Nephron progenitor cell (in vitro differentiated cells): ENCODE measurements around the gene FDPS.
"Not testable (repeated sequence)": the region's sequence is repeated elsewhere in the genome, so short reads cannot be mapped to it uniquely, and the experiment has no call there.

Source experiments
- DNase-seq: peaks from one replicate; pipeline ENCODE4 v3.0.0; 2021
- H3K27ac Mint-ChIP-seq: 2 replicates; pipeline ENCODE4 v1.8.0; 2021; ENCODE audit warnings: mild to moderate bottlenecking, moderate library complexity, mixed read lengths
- H3K27me3 Mint-ChIP-seq: 2 replicates; pipeline ENCODE4 v1.8.0; 2021; ENCODE audit warnings: mild to moderate bottlenecking, low read depth, mixed read lengths; ENCODE audit not compliant: poor library complexity
- H3K36me3 Mint-ChIP-seq: 2 replicates; pipeline ENCODE4 v1.8.0; 2021; ENCODE audit warnings: low read depth, mixed read lengths
- H3K4me1 Mint-ChIP-seq: 2 replicates; pipeline ENCODE4 v1.8.0; 2021; ENCODE audit warnings: mixed read lengths
- H3K4me3 Mint-ChIP-seq: 2 replicates; pipeline ENCODE4 v1.8.0; 2021; ENCODE audit warnings: mild to moderate bottlenecking, moderate library complexity, mixed read lengths
- H3K9me3 Mint-ChIP-seq: 2 replicates; pipeline ENCODE4 v1.8.0; 2021; ENCODE audit warnings: mild to moderate bottlenecking, moderate library complexity, mixed read lengths
- CTCF ChIP-seq: fragments of 200-600 bp; sonication (generic); IDR thresholded peaks from 2 replicates; pipeline ENCODE4 v1.5.0; 2021; ENCODE audit warnings: antibody characterized with exemption

FDPS gene

GRCh38 chr1:155326020-155326526 lies 17.4 kb downstream of the FDPS start:
- no peaks in the 10 kb centered on the region for H3K9me3 Mint-ChIP-seq
- H3K27me3 Mint-ChIP-seq: peaks cover 4% of the 10 kb centered on the region
- peaks cover 25% of the 10 kb centered on the region for H3K36me3 Mint-ChIP-seq
- peak overlapping the region; percentile 58 for H3K27ac Mint-ChIP-seq
- peak overlapping the region; percentile 92 for H3K4me3 Mint-ChIP-seq
- H3K4me1 Mint-ChIP-seq: peaks cover 37% of the 10 kb centered on the region
- no peak for TF ChIP-seq CTCF
- no peak for DNase-seq

- Mint-ChIP-seq H3K9me3 (no peaks in the 10 kb centered on the region), H3K27me3 (peaks cover 6% of the 10 kb centered on the region), H3K36me3 (peaks cover 29% of the 10 kb centered on the region), H3K27ac (no peak overlapping the region), H3K4me1 (peaks cover 32% of the 10 kb centered on the region), H3K4me3 (peak overlapping the region; percentile 8)
- TF ChIP-seq CTCF: no peak
- DNase-seq: no peak
Measured at GRCh38 chr1:155326631-155327037, 18.0 kb downstream of the FDPS start.

GRCh38 chr1:155327981-155328380 lies 19.3 kb downstream of the FDPS start:
- Mint-ChIP-seq H3K27me3 (peaks cover 3% of the 10 kb centered on the region), H3K27ac (peak overlapping the region; percentile 48), H3K4me3 (peak overlapping the region; percentile 13), H3K36me3 (peaks cover 29% of the 10 kb centered on the region), H3K4me1 (peaks cover 22% of the 10 kb centered on the region), H3K9me3 (no peaks in the 10 kb centered on the region)
- no peak for DNase-seq
- no peak for TF ChIP-seq CTCF

- not testable (repeated sequence) for H3K27ac Mint-ChIP-seq, DNase-seq, H3K27me3 Mint-ChIP-seq, H3K4me3 Mint-ChIP-seq, H3K9me3 Mint-ChIP-seq
- H3K36me3 Mint-ChIP-seq: peaks cover 35% of the 10 kb centered on the region
- H3K4me1 Mint-ChIP-seq: peaks cover 27% of the 10 kb centered on the region
Measured at GRCh38 chr1:155328856-155329255, 20.2 kb downstream of the FDPS start.

- Mint-ChIP-seq H3K36me3 (peaks cover 40% of the 10 kb centered on the region), H3K9me3 (no peaks in the 10 kb centered on the region), H3K27ac (peak overlapping the region; percentile 38), H3K4me3 (no peak overlapping the region), H3K27me3 (peaks cover 3% of the 10 kb centered on the region), H3K4me1 (peaks cover 31% of the 10 kb centered on the region)
- DNase-seq: no peak
- no peak for TF ChIP-seq CTCF
Measured at GRCh38 chr1:155329980-155330598, 21.4 kb downstream of the FDPS start.

GRCh38 chr1:155334962-155335361 lies 26.3 kb downstream of the FDPS start:
- Mint-ChIP-seq H3K36me3 (peaks cover 66% of the 10 kb centered on the region), H3K4me1 (peaks cover 10% of the 10 kb centered on the region), H3K4me3 (no peak overlapping the region), H3K27me3 (peaks cover 3% of the 10 kb centered on the region), H3K9me3 (no peaks in the 10 kb centered on the region), H3K27ac (peak overlapping the region; percentile 57)
- DNase-seq: no peak
- no peak for TF ChIP-seq CTCF
